ENCODE measurements around the gene SSBP2.

- TF ChIP-seq POLR2A (IDR thresholded peaks at IDR 0.05) (no peak), CTCF (IDR thresholded peaks at IDR 0.05) (no peak)
These were observed 332.3 kb downstream of the SSBP2 start for GRCh38 chr5:81418606-81419005.
